PFSK-1 (cell line): Measurements from ENCODE around the gene SLC25A39.

Experiments
- FOXP2 ChIP-seq: optimal IDR thresholded peaks from 2 replicates; pipeline ENCODE3; 2011; ENCODE audit warnings: borderline replicate concordance, control low read depth, inconsistent platforms; ENCODE audit not compliant: insufficient read depth; ENCODE audit errors: extremely low read length, extremely low read depth
- POLR2AphosphoS5 ChIP-seq: IDR thresholded peaks from 2 replicates; pipeline ENCODE4 v1.6.1; 2012; ENCODE audit warnings: low read depth, mild to moderate bottlenecking, control low read depth, low read length, moderate library complexity
- SIN3A ChIP-seq: IDR thresholded peaks from 2 replicates; pipeline ENCODE4 v1.6.1; 2012; ENCODE audit warnings: mild to moderate bottlenecking, low read length, moderate library complexity, borderline replicate concordance; ENCODE audit not compliant: insufficient read depth
- TAF1 ChIP-seq: IDR thresholded peaks from 2 replicates; pipeline ENCODE4 v1.6.1; 2012; ENCODE audit warnings: low read length, control low read depth, borderline replicate concordance; ENCODE audit not compliant: insufficient read depth
- TF ChIP-seq, protein P1 (sequence below), 2 experiments: IDR thresholded peaks; 2 replicates each; pipeline versions ENCODE4 v1.6.1 to v1.8.0; 2011 to 2012; ENCODE audit warnings: low read depth in 2 of 2, low read length in 2 of 2, control low read depth in 1 of 2, inconsistent platforms in 1 of 2, mild to moderate bottlenecking in 1 of 2, moderate library complexity in 1 of 2; ENCODE audit not compliant: insufficient read depth in 1 of 2

SLC25A39 gene

DNA sequence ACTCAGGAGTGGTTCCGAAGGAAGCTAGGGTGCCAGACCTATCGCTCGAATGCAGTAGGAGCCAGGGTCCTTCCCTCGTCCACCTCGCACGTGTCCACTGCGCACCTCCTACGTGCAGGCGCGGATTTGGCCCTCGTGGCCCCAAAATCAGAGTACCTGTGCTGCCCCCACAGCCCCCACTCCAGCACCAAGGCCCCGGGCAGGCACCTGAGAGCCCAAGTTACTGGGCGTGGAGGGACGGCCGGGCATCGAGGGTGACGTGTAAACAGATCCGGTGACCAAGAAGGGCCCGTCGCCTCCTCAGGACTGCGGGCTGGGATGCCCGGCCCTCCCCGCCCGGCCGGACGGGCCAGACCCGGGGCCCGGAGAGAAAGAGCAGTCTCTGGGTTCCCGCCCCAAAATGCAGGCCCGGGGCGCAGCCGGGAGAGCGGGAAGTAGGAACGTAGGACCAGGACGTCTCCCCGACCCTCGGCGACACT lies 492 bp downstream of the SLC25A39 start:
- TF ChIP-seq, protein P1, sequence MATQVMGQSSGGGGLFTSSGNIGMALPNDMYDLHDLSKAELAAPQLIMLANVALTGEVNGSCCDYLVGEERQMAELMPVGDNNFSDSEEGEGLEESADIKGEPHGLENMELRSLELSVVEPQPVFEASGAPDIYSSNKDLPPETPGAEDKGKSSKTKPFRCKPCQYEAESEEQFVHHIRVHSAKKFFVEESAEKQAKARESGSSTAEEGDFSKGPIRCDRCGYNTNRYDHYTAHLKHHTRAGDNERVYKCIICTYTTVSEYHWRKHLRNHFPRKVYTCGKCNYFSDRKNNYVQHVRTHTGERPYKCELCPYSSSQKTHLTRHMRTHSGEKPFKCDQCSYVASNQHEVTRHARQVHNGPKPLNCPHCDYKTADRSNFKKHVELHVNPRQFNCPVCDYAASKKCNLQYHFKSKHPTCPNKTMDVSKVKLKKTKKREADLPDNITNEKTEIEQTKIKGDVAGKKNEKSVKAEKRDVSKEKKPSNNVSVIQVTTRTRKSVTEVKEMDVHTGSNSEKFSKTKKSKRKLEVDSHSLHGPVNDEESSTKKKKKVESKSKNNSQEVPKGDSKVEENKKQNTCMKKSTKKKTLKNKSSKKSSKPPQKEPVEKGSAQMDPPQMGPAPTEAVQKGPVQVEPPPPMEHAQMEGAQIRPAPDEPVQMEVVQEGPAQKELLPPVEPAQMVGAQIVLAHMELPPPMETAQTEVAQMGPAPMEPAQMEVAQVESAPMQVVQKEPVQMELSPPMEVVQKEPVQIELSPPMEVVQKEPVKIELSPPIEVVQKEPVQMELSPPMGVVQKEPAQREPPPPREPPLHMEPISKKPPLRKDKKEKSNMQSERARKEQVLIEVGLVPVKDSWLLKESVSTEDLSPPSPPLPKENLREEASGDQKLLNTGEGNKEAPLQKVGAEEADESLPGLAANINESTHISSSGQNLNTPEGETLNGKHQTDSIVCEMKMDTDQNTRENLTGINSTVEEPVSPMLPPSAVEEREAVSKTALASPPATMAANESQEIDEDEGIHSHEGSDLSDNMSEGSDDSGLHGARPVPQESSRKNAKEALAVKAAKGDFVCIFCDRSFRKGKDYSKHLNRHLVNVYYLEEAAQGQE (IDR thresholded peaks at IDR 0.05; ENCODE audit: insufficient read depth in 1 of 2, low read depth in 2 of 2, low read length in 2 of 2) = no peak
- TF ChIP-seq FOXP2 (no peak), TAF1 (no peak), POLR2AphosphoS5 (no peak), SIN3A (no peak)

DNA sequence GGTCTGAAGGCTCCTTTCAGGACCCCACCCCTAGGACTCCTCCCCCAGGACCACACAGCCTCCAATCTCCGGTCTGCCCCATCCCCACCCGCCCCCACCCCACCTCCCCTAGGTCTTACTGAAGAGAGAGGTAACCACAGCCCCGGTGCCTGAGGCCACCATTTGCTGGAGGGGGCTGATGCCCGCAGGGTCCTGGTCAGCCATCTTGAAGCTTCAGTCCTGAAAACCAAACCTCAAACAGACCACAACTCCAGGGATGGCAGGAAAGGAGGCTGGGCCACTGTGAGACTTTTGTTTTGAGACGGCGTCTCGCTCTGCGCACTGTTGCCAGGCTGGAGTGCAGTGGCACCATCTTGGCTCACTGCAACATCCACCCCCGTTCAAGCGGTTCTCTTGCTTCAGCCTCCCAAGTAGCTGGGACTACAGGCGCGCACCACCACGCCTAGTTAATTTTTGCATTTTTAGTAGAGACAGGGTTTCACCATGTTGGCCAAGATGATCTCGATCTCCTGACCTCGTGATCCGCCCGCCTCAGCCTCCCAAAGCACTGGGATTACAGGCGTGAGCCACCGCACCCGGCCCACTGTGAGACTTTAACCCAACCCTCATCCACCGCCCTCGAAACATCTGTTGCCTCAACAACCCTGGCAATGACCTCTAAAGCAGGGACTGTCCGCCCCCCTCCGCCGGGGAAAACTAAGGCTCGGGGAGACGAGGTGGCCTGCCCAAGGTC lies 1.1 kb downstream of the SLC25A39 start:
- TF ChIP-seq FOXP2 = no peak
- TF ChIP-seq POLR2AphosphoS5 = no peak
- TF ChIP-seq, protein P1 (IDR thresholded peaks at IDR 0.05; ENCODE audit: insufficient read depth in 1 of 2, low read depth in 2 of 2, low read length in 2 of 2) = no peak
- no peak for TF ChIP-seq TAF1
- TF ChIP-seq SIN3A = no peak

DNA sequence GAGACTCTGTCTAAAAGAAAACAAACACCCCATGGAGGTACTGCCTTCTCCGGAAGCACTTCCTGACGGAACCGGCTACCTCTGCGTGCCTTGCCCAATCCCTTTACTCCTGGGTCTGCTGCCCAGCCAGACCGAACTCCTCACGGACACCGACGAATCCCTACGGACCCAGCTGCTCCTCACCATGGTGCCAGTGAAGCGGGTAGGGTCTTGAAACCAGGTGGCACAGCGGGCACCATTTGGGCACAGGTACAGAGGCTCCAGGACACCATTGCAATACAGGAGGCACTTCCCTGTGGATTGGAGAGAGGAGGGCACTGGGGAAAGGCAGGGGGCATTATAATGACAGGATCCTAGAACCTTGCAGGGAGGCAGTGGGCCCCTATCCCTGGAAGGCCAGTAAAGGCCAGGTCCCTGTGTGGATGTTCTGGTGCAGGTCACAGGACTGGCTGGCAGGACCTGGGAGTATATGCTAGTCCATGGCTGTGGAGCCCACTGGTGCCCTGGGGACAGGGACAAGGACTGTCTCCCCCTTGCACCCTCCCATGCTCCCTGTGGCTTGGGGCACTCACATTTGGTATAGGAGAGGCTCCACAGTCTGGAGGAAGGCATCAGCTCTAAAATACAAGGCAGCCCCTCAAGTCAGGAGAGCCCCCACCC lies 2.3 kb downstream of the SLC25A39 start:
- TF ChIP-seq POLR2AphosphoS5 (no peak), SIN3A (no peak), FOXP2 (no peak), TAF1 (no peak)
- TF ChIP-seq, protein P1 (IDR thresholded peaks at IDR 0.05; ENCODE audit: insufficient read depth in 1 of 2, low read depth in 2 of 2, low read length in 2 of 2) = no peak

DNA sequence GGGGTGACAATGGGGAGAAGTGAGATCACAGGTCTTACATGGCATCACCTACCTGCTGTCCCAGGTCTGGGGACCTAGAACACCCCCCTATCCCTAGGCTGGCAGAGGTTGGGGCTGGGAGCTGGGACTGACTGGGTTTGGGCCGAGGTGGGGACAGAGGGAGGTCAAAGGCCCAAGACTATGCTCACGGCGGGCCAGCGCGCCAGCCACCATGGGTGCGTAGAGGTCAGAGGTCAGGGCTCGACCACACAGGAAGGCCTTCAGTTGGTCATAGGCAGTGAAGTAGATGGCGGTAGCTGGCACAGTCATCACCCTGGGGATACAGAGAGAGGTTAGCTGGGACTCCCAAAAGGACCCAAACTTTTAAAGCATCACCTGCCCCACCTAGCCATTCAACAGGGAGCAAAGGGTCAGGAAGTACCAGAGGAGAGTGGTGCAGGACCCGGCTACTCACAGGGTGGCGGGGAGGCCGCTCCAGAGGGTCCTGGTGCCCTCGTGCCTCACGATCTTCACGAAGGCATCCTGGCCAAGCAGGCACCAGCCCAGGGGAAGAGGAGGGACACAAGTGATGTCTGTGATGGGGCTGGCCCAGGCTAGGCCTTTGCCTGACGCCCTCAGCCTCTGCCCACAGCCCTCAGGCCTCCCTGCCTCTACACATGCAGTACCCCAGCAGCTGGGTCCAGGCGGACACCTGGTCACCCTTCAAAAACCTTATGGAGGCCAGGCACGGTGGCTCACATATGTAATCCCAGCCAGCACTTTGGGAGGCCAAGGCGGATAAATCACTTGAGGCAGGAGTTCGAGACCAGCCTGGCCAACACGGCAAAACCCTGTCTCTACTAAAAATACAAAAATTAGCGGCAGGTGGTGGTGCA lies 3.1 kb downstream of the SLC25A39 start:
- TF ChIP-seq TAF1 (no peak), SIN3A (no peak), FOXP2 (no peak), POLR2AphosphoS5 (no peak)
- TF ChIP-seq, protein P1 (IDR thresholded peaks at IDR 0.05; ENCODE audit: insufficient read depth in 1 of 2, low read depth in 2 of 2, low read length in 2 of 2) = no peak
